Uterus (tissue), 2 donors: ENCODE measurements around the gene LCN6.

Experiments used
- POLR2A ChIP-seq, 2 donors: fragments of 450-650 bp; IDR thresholded peaks; one replicate each; pipeline ENCODE4 v1.6.1; 2016; ENCODE audit warnings: antibody characterized with exemption in 2 of 2, mild to moderate bottlenecking in 1 of 2, moderate library complexity in 1 of 2
- TF ChIP-seq, protein P1 (sequence below), 4 experiments: fragments of 200-600 bp in 2 of 4; fragments of 450-650 bp in 2 of 4; sonication (generic) in 2 of 4; IDR thresholded peaks; one replicate each; pipeline ENCODE4 v1.5.1; 2016 to 2019; ENCODE audit warnings: antibody characterized with exemption in 4 of 4, mild to moderate bottlenecking in 2 of 4, moderate library complexity in 1 of 4

DNA sequence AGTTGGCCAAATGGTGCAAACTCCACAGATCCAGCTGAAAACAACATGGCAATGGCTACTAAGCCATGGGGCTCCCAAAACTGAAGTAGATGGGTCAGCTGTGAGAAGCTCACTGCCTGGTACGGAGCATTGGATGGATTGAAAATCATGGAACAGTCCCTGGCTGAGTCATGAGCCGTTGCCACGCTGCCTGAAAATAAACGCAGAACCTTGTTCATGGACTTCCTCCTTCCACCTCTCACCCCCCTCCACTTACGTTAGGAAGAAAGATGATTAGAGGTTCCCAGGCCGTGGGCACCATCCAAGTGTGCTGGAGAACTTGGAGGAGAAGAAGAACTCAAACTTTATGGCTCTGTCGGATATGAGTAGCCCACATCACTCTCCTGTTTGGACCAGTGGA lies 42.8 kb downstream of the LCN6 start:
- TF ChIP-seq, protein P1, sequence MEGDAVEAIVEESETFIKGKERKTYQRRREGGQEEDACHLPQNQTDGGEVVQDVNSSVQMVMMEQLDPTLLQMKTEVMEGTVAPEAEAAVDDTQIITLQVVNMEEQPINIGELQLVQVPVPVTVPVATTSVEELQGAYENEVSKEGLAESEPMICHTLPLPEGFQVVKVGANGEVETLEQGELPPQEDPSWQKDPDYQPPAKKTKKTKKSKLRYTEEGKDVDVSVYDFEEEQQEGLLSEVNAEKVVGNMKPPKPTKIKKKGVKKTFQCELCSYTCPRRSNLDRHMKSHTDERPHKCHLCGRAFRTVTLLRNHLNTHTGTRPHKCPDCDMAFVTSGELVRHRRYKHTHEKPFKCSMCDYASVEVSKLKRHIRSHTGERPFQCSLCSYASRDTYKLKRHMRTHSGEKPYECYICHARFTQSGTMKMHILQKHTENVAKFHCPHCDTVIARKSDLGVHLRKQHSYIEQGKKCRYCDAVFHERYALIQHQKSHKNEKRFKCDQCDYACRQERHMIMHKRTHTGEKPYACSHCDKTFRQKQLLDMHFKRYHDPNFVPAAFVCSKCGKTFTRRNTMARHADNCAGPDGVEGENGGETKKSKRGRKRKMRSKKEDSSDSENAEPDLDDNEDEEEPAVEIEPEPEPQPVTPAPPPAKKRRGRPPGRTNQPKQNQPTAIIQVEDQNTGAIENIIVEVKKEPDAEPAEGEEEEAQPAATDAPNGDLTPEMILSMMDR (IDR thresholded peaks at IDR 0.05), result no peak
- no peak for TF ChIP-seq POLR2A (IDR thresholded peaks at IDR 0.05)
